DMS53 (cell line): Measurements from ENCODE around the gene PAH.

ENCODE experiments used
- DNase-seq: peaks from one replicate; lab custom pipeline; 2025; lab: John Stamatoyannopoulos, UW

PAH gene

GRCh38 chr12:102950950-102951619 is 34.0 kb upstream of the PAH start:
- DNase-seq, result peak; percentile 86

- peak; percentile 97 for DNase-seq
Measured at GRCh38 chr12:102950107-102950949, 33.3 kb upstream of the PAH start.

GRCh38 chr12:102948941-102949352 is 31.9 kb upstream of the PAH start:
- DNase-seq, result peak; percentile 92

GRCh38 chr12:102946042-102946441 is 29.0 kb upstream of the PAH start:
- DNase-seq, result no peak

- peak; percentile 67 for DNase-seq
Measured at GRCh38 chr12:102939670-102940222, 22.7 kb upstream of the PAH start.

- DNase-seq, result no peak
Measured at GRCh38 chr12:102939059-102939458, 22.0 kb upstream of the PAH start.

GRCh38 chr12:102933168-102933567 is 16.1 kb upstream of the PAH start:
- DNase-seq, result no peak

- DNase-seq, result no peak
Measured at GRCh38 chr12:102927220-102927619, 10.2 kb upstream of the PAH start.

GRCh38 chr12:102921240-102921639 is 4.2 kb upstream of the PAH start:
- DNase-seq, result no peak

GRCh38 chr12:102920271-102920670 is 3.2 kb upstream of the PAH start:
- DNase-seq, result no peak

- no peak for DNase-seq
Measured at GRCh38 chr12:102918840-102919239, 1.8 kb upstream of the PAH start.

- DNase-seq, result peak; percentile 27
Measured at GRCh38 chr12:102916252-102917025, 605 bp downstream of the PAH start.

- DNase-seq, result no peak
Measured at GRCh38 chr12:102913453-102914226, 3.4 kb downstream of the PAH start.

- DNase-seq, result no peak
Measured at GRCh38 chr12:102912258-102912657, 4.8 kb downstream of the PAH start.

GRCh38 chr12:102911320-102911719 is 5.7 kb downstream of the PAH start:
- DNase-seq, result no peak

- no peak for DNase-seq
Measured at GRCh38 chr12:102910792-102911191, 6.3 kb downstream of the PAH start.

- no peak for DNase-seq
Measured at GRCh38 chr12:102910137-102910536, 6.9 kb downstream of the PAH start.

GRCh38 chr12:102907918-102908317 is 9.1 kb downstream of the PAH start:
- DNase-seq, result no peak

- DNase-seq, result no peak
Measured at GRCh38 chr12:102905229-102905628, 11.8 kb downstream of the PAH start.

- DNase-seq, result peak; percentile 41
Measured at GRCh38 chr12:102903337-102904007, 13.6 kb downstream of the PAH start.

- DNase-seq, result no peak
Measured at GRCh38 chr12:102902093-102902492, 15.0 kb downstream of the PAH start.
